Common myeloid progenitor, CD34-positive (primary cell): ENCODE measurements around the gene PCSK9.

Source experiments
- CTCF ChIA-PET: fragments of 350-600 bp; sonication (Branson Sonifier 250); formaldehyde crosslinking; loops from one replicate; lab custom pipeline; 2021; ENCODE audit warnings: antibody characterized with exemption; lab: Charles Lee
- POLR2A ChIA-PET: fragments of 350-600 bp; sonication (Branson Sonifier 250); formaldehyde crosslinking; loops from one replicate; lab custom pipeline; 2021; ENCODE audit warnings: antibody characterized with exemption; lab: Charles Lee
- DNase-seq, 3 donors: peaks; one replicate each; pipeline versions ENCODE4 v3.0.0 to v3.0.0-alpha.2; 2013
- H3K27ac ChIP-seq, 2 experiments: 1 replicate in 1 of 2; 2 replicates in 1 of 2; pipeline ENCODE4 v1.7.0; 2013; ENCODE audit warnings: inconsistent platforms in 2 of 2, low read length in 2 of 2, mild to moderate bottlenecking in 2 of 2, low read depth in 1 of 2, moderate library complexity in 1 of 2; ENCODE audit not compliant: severe bottlenecking in 2 of 2, insufficient read depth in 1 of 2, poor library complexity in 1 of 2
- H3K27me3 ChIP-seq, 5 experiments: replicated peaks in 2 of 5; 1 replicate in 3 of 5; 2 replicates in 2 of 5; pipeline versions ENCODE4 v1.6.1 to v1.7.0; 2013; ENCODE audit warnings: low read length in 4 of 5, mild to moderate bottlenecking in 2 of 5, moderate library complexity in 2 of 5, inconsistent platforms in 1 of 5; ENCODE audit not compliant: insufficient read depth in 5 of 5, control insufficient read depth in 4 of 5
- H3K36me3 ChIP-seq, 4 experiments: 1 replicate in 2 of 4; 2 replicates in 2 of 4; pipeline versions ENCODE4 v1.6.1 to v1.7.0; 2013; ENCODE audit warnings: low read length in 3 of 4, control low read depth in 1 of 4, mild to moderate bottlenecking in 1 of 4; ENCODE audit not compliant: control insufficient read depth in 4 of 4, insufficient read depth in 4 of 4
- H3K4me1 ChIP-seq, 4 experiments: 1 replicate in 3 of 4; 2 replicates in 1 of 4; pipeline versions ENCODE4 v1.6.1 to v1.7.1; 2013; ENCODE audit warnings: low read length in 3 of 4, mild to moderate bottlenecking in 3 of 4, control low read depth in 1 of 4, inconsistent platforms in 1 of 4, moderate library complexity in 1 of 4; ENCODE audit not compliant: control insufficient read depth in 4 of 4, insufficient read depth in 4 of 4; ENCODE audit errors: control extremely low read depth in 1 of 4
- H3K4me3 ChIP-seq, 7 experiments: 1 replicate in 4 of 7; 2 replicates in 3 of 7; pipeline versions ENCODE4 v1.5.1 to v1.7.0; 2013; ENCODE audit warnings: mild to moderate bottlenecking in 7 of 7, low read length in 6 of 7, moderate library complexity in 6 of 7, inconsistent platforms in 2 of 7, low read depth in 2 of 7, control low read depth in 1 of 7; ENCODE audit not compliant: insufficient read depth in 4 of 7, control insufficient read depth in 1 of 7; ENCODE audit errors: extremely low read depth in 1 of 7
- H3K9me3 ChIP-seq, 5 experiments: 1 replicate in 4 of 5; 2 replicates in 1 of 5; pipeline versions ENCODE4 v1.6.1 to v1.7.1; 2013; ENCODE audit warnings: low read length in 4 of 5, mild to moderate bottlenecking in 2 of 5, inconsistent platforms in 1 of 5, low read depth in 1 of 5, moderate library complexity in 1 of 5; ENCODE audit not compliant: control insufficient read depth in 4 of 5, insufficient read depth in 2 of 5; ENCODE audit errors: control extremely low read depth in 1 of 5
- WGBS: methylation state at CpG from one replicate; pipeline ENCODE4 v1.1.5; 2013; ENCODE audit not compliant: insufficient coverage; 5-methylcytosine and 5-hydroxymethylcytosine counted together

The PCSK9 gene

GRCh38 chr1:55007625-55008024, 31.7 kb upstream of the PCSK9 start:
- H3K9me3 ChIP-seq, result peaks cover 0 to 6% (median 0%) of the 10 kb centered on the region in 5 experiments
- ChIA-PET POLR2A (no interaction called here), CTCF (interaction anchor here (1.0 to 2.5 kb wide), 3 partner anchors 11 to 63 kb away, joined by 3 to 12 read pairs (median 4); no protein-coding TSS in a partner anchor)
- H3K36me3 ChIP-seq, result no peaks in the 10 kb centered on the region
- peaks cover 0 to 1% (median 0%) of the 10 kb centered on the region in 5 experiments for H3K27me3 ChIP-seq
- DNase-seq, result no peak
- H3K4me3 ChIP-seq, result no peak overlapping the region
- no peak overlapping the region for H3K27ac ChIP-seq
- WGBS, result 94% methylated on average over 3 of the region's 3 CpGs
- H3K4me1 ChIP-seq, result no peaks in the 10 kb centered on the region

GRCh38 chr1:55010194-55010886, 29.0 kb upstream of the PCSK9 start:
- H3K4me3 ChIP-seq, result no peak overlapping the region
- H3K36me3 ChIP-seq, result no peaks in the 10 kb centered on the region
- no peaks in the 10 kb centered on the region for H3K4me1 ChIP-seq
- peaks cover 0 to 6% (median 0%) of the 10 kb centered on the region in 5 experiments for H3K9me3 ChIP-seq
- DNase-seq, result no peak
- H3K27me3 ChIP-seq, result peaks cover 0 to 2% (median 2%) of the 10 kb centered on the region in 5 experiments
- 95% methylated on average over 9 of the region's 9 CpGs for WGBS
- no peak overlapping the region for H3K27ac ChIP-seq
- POLR2A ChIA-PET, result no interaction called here
- CTCF ChIA-PET, result interaction anchor here (0.8 to 1.7 kb wide), 4 partner anchors 12 to 65 kb away, joined by 3 to 6 read pairs (median 4); no protein-coding TSS in a partner anchor

- POLR2A ChIA-PET, result no interaction called here
- peaks cover 0 to 6% (median 0%) of the 10 kb centered on the region in 5 experiments for H3K9me3 ChIP-seq
- peak in 2 of 3 donors; percentile 18 to 40 for DNase-seq
- H3K27me3 ChIP-seq, result peaks cover 0 to 3% (median 2%) of the 10 kb centered on the region in 5 experiments
- CTCF ChIA-PET, result interaction anchor here (0.8 to 1.7 kb wide), 2 partner anchors 11 to 66 kb away, joined by 3 to 6 read pairs; no protein-coding TSS in a partner anchor
- H3K27ac ChIP-seq, result no peak overlapping the region
- no peak overlapping the region for H3K4me3 ChIP-seq
- H3K36me3 ChIP-seq, result no peaks in the 10 kb centered on the region
- 97% methylated on average over 6 of the region's 7 CpGs for WGBS
- H3K4me1 ChIP-seq, result no peaks in the 10 kb centered on the region
These were observed 28.5 kb upstream of the PCSK9 start for GRCh38 chr1:55010887-55011217.

GRCh38 chr1:55012661-55013060, 26.7 kb upstream of the PCSK9 start:
- no peak for DNase-seq
- Histone ChIP-seq H3K4me3 (no peak overlapping the region), H3K36me3 (no peaks in the 10 kb centered on the region), H3K27ac (no peak overlapping the region), H3K27me3 (peaks cover 0 to 5% (median 4%) of the 10 kb centered on the region in 5 experiments), H3K9me3 (peaks cover 0 to 6% (median 0%) of the 10 kb centered on the region in 5 experiments), H3K4me1 (no peaks in the 10 kb centered on the region)
- ChIA-PET CTCF (interaction anchor here (1.0 to 1.8 kb wide), 3 partner anchors 9 to 11 kb away, joined by 4 to 5 read pairs (median 4); no protein-coding TSS in a partner anchor), POLR2A (interaction anchor here (0.6 kb wide), 1 partner anchor 42 kb away, joined by 3 read pairs; no protein-coding TSS in a partner anchor)
- WGBS, result 100% methylated on average over 1 of the region's 1 CpG

- DNase-seq, result no peak
- Histone ChIP-seq H3K4me1 (no peaks in the 10 kb centered on the region), H3K4me3 (no peak overlapping the region), H3K27ac (no peak overlapping the region), H3K27me3 (peaks cover 0 to 7% (median 4%) of the 10 kb centered on the region in 5 experiments), H3K36me3 (no peaks in the 10 kb centered on the region), H3K9me3 (no peaks in the 10 kb centered on the region)
- CTCF ChIA-PET, result interaction anchor here (1.1 to 1.6 kb wide), 2 partner anchors 69 to 70 kb away, joined by 3 read pairs; no protein-coding TSS in a partner anchor
- 98% methylated on average over 5 of the region's 5 CpGs for WGBS
- POLR2A ChIA-PET, result no interaction called here
These were observed 24.2 kb upstream of the PCSK9 start for GRCh38 chr1:55015123-55015522.

GRCh38 chr1:55015731-55016620, 23.4 kb upstream of the PCSK9 start:
- ChIA-PET POLR2A (no interaction called here), CTCF (interaction anchor here (1.1 to 1.6 kb wide), 3 partner anchors 14 to 71 kb away, joined by 3 to 4 read pairs (median 3); no protein-coding TSS in a partner anchor)
- no peak for DNase-seq
- 92% methylated on average over 10 of the region's 12 CpGs for WGBS
- Histone ChIP-seq H3K4me3 (no peak overlapping the region), H3K27me3 (peaks cover 0 to 7% (median 4%) of the 10 kb centered on the region in 5 experiments), H3K9me3 (no peaks in the 10 kb centered on the region), H3K27ac (no peak overlapping the region), H3K4me1 (no peaks in the 10 kb centered on the region), H3K36me3 (no peaks in the 10 kb centered on the region)
